Stimulated activated naive B cell treated with anti-CD40 and anti-IgM and Interleukin-4, amounts not matched to agents 10 μg/mL and 1 μg/mL and 100 μg/mL, for 72 hours (primary cell): ENCODE data around the gene FAM83G.

Experiments
- ATAC-seq, 2 donors: fragments of 150-1000 bp; cut with Tn5 transposase; replicated peaks; 2 replicates each; pipeline ENCODE4 v1.10.0; 2021; ENCODE audit warnings: moderate library complexity in 1 of 2
- DNase-seq: peaks from one replicate; pipeline ENCODE4 v3.0.0; 2021
- H3K27ac Mint-ChIP-seq: one replicate; pipeline ENCODE4 v1.8.0; 2022; ENCODE audit warnings: mild to moderate bottlenecking, mixed read lengths
- H3K27me3 Mint-ChIP-seq, 2 donors: one replicate each; pipeline ENCODE4 v1.8.0; 2022; ENCODE audit warnings: mixed read lengths in 2 of 2
- H3K36me3 Mint-ChIP-seq, 2 donors: one replicate each; pipeline ENCODE4 v1.8.0; 2022; ENCODE audit warnings: mixed read lengths in 2 of 2, mild to moderate bottlenecking in 1 of 2
- H3K4me1 Mint-ChIP-seq, 2 donors: one replicate each; pipeline ENCODE4 v1.8.0; 2022; ENCODE audit warnings: mixed read lengths in 2 of 2, mild to moderate bottlenecking in 1 of 2
- H3K4me3 Mint-ChIP-seq, 2 donors: one replicate each; pipeline ENCODE4 v1.8.0; 2022; ENCODE audit warnings: mild to moderate bottlenecking in 2 of 2, mixed read lengths in 2 of 2, moderate library complexity in 1 of 2
- H3K9me3 Mint-ChIP-seq, 2 donors: one replicate each; pipeline ENCODE4 v1.8.0; 2022; ENCODE audit warnings: mixed read lengths in 2 of 2, mild to moderate bottlenecking in 1 of 2

FAM83G gene

DNA sequence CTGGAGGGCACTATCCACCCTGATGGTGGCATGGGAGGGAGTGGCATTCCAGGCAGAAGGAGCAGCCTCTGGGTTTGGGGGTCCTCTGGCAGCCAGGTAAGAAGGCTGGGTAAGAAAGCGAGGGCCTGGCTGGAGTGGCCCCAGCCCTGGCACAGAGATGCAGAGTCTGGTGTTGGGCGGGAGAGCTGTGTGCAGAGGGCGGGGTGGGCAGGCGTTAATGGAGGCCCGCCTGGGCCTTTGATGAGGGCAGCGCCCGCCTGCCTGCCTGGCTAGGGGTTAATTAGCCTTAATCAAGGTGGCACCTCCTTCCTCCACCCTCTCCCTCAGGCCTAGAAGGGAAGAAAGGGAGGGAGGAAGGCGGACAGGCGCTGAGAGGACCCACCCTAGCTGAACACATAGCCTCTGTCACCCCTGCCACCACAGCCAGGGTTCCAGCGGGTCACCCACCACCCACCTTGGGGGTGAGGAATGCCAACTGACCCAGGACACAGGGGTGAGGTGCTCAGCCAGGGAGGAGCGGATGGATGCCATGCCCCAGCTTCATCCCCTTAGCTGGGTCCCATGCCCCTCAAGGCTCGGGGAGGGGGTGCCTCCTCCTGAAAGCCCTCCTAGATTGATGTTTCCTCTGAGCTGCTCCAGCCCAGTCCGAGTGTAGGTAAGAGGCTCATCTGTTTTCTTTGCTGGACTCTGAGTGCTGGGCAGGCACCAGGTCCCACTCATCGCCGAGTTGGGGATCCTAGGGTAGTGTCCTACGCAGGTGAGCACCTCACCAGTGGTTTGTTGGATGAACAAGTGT is 13.4 kb upstream of the FAM83G start:
- peaks cover 27 to 38% of the 10 kb centered on the region in 2 donors for H3K4me1 Mint-ChIP-seq
- H3K27ac Mint-ChIP-seq, result peak overlapping the region; percentile 47
- ATAC-seq (no peak), DNase-seq (no peak)
- H3K4me3 Mint-ChIP-seq, result no peak overlapping the region
- H3K36me3 Mint-ChIP-seq, result peaks cover 19 to 30% of the 10 kb centered on the region in 2 donors
- no peaks in the 10 kb centered on the region for H3K9me3 Mint-ChIP-seq
- no peaks in the 10 kb centered on the region for H3K27me3 Mint-ChIP-seq

GRCh38 chr17:19017401-19017800 is 12.8 kb upstream of the FAM83G start:
- Mint-ChIP-seq H3K27me3 (no peaks in the 10 kb centered on the region), H3K27ac (peak overlapping the region; percentile 82), H3K9me3 (no peaks in the 10 kb centered on the region), H3K4me1 (peaks cover 25 to 32% of the 10 kb centered on the region in 2 donors), H3K4me3 (no peak overlapping the region), H3K36me3 (peaks cover 14 to 25% of the 10 kb centered on the region in 2 donors)
- ATAC-seq (peak; percentile 11 to 20), DNase-seq (no peak)

GRCh38 chr17:19016881-19017280 is 12.3 kb upstream of the FAM83G start:
- peak in 1 of 2 donors; percentile 17 for ATAC-seq
- Mint-ChIP-seq H3K4me1 (peaks cover 27 to 32% of the 10 kb centered on the region in 2 donors), H3K27me3 (no peaks in the 10 kb centered on the region), H3K9me3 (no peaks in the 10 kb centered on the region), H3K4me3 (peak overlapping the region in 1 of 2 donors; percentile 4), H3K36me3 (peaks cover 14 to 25% of the 10 kb centered on the region in 2 donors), H3K27ac (peak overlapping the region; percentile 82)
- DNase-seq, result no peak

DNA sequence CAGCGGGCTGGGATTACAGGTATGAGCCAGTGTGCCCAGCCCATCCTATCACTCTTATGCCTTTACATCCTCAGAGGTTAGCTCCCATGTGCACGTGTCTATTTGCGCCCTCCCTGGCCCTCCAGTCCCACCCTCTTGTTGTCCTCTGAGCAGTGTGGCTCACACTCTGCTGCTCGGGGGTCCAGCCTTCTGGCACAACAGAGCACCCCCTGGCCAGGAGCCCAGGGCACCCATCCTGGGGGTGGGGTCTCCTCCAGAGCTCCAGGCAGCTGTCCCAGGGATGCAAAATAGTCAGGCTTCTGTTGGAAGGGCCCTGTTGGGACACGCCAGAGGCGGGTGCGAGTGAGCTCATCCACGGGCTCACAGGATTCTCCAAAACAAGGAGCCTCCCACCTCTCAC is 11.7 kb upstream of the FAM83G start:
- Mint-ChIP-seq H3K9me3 (no peaks in the 10 kb centered on the region), H3K27me3 (no peaks in the 10 kb centered on the region), H3K36me3 (peaks cover 11 to 19% of the 10 kb centered on the region in 2 donors), H3K27ac (peak overlapping the region; percentile 82), H3K4me1 (peaks cover 27 to 32% of the 10 kb centered on the region in 2 donors), H3K4me3 (no peak overlapping the region)
- ATAC-seq, result no peak
- no peak for DNase-seq

- H3K4me3 Mint-ChIP-seq, result no peak overlapping the region
- peaks cover 0 to 3% of the 10 kb centered on the region in 2 donors for H3K27me3 Mint-ChIP-seq
- H3K4me1 Mint-ChIP-seq, result peaks cover 25 to 33% of the 10 kb centered on the region in 2 donors
- H3K36me3 Mint-ChIP-seq, result peaks cover 6 to 13% of the 10 kb centered on the region in 2 donors
- DNase-seq, result no peak
- no peaks in the 10 kb centered on the region for H3K9me3 Mint-ChIP-seq
- peak overlapping the region; percentile 62 for H3K27ac Mint-ChIP-seq
- ATAC-seq, result no peak
Measured at GRCh38 chr17:19015428-19015827, 10.9 kb upstream of the FAM83G start.

DNA sequence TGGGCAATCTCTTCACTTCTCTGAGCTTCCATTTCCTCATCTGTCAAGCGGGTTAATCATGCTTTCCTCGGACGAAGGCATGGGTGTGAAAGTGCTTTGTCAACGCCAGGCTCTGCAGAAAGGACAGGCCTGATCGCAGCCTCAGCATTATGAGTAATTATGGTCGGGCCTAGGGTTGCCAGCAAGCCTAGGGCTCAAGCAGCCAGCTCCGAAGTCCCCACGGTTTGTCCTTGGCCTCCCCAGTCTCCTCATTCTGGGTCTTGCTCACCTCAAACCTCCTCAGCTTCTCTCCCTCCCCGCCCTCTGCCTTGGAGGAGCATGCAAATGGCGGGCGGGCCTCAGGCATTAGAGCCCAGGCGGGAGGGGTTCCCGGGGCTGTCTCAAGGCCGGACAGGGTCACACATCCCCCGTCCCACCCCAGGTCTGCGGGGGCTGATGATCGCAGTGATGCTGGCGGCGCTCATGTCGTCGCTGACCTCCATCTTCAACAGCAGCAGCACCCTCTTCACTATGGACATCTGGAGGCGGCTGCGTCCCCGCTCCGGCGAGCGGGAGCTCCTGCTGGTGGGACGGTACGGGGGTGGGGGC is 10.2 kb upstream of the FAM83G start:
- no peak for ATAC-seq
- no peak overlapping the region for H3K27ac Mint-ChIP-seq
- no peak for DNase-seq
- H3K4me3 Mint-ChIP-seq, result no peak overlapping the region
- H3K4me1 Mint-ChIP-seq, result peaks cover 19 to 35% of the 10 kb centered on the region in 2 donors
- H3K36me3 Mint-ChIP-seq, result peaks cover 6% of the 10 kb centered on the region in 2 donors
- H3K9me3 Mint-ChIP-seq, result no peaks in the 10 kb centered on the region
- H3K27me3 Mint-ChIP-seq, result peaks cover 2 to 3% of the 10 kb centered on the region in 2 donors

DNA sequence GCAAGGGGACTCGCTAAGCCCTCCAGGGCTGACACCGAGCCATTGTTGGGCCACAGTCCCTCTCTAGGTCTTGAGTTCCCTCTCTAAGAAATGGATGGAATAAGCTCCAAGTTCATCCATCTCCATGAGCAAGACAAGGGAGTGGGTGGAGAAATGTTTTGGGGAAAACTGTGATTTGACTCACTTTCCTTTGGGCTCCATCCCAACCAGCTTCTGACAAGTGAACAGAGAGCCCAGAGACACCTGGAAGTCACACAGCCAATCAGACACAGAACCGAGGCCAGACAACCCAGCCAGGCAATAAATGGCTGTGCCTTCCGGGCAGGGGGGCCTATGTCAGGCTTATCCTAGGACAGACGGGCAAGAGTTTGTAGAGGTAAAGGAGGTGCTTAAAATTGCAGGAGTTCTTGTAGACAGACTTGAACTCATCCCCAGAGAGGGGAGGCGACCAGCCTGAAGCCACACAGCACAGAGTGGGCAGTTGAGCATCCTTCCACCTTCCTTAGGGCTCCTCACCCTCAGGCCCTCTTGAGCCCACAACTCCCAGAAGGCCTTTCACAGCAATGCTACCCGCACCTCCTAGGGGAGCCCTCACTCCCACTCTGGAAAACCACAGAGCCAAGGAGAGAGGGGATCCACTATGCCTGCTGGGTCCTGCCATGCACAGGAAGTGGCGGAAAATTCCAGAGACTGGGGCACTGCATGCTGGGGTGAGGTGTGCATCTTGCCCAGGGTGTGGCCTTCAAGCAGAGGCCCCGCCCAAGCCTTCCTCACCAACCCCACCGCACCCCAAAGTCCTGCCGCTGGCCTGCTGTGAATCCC is 9.5 kb upstream of the FAM83G start:
- Mint-ChIP-seq H3K27ac (peak overlapping the region; percentile 20), H3K36me3 (peaks cover 3 to 5% of the 10 kb centered on the region in 2 donors), H3K27me3 (peaks cover 3 to 6% of the 10 kb centered on the region in 2 donors), H3K9me3 (no peaks in the 10 kb centered on the region), H3K4me1 (peaks cover 15 to 37% of the 10 kb centered on the region in 2 donors), H3K4me3 (no peak overlapping the region)
- ATAC-seq (no peak), DNase-seq (no peak)

DNA sequence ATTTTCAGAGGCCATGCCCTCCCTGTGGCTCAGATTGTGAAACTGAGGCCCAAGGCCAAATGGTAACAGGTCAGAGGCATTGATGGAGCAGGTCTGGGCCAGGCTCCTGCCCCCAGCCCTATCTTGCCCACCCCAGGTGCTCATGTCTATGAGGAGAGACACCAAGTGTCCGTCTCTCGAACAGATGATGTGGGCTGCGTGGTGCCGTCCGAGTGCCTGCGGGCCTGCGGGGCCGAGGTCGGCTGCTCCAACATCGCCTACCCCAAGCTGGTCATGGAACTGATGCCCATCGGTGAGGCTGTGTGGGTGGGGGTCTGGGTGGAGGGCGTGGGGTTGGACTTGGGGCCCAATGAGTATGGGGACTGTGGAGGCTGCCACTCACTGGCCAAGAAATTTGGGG is 8.7 kb upstream of the FAM83G start:
- DNase-seq (no peak), ATAC-seq (no peak)
- H3K9me3 Mint-ChIP-seq, result no peaks in the 10 kb centered on the region
- H3K27ac Mint-ChIP-seq, result no peak overlapping the region
- H3K4me3 Mint-ChIP-seq, result no peak overlapping the region
- H3K4me1 Mint-ChIP-seq, result peaks cover 12 to 29% of the 10 kb centered on the region in 2 donors
- peaks cover 3 to 6% of the 10 kb centered on the region in 2 donors for H3K27me3 Mint-ChIP-seq
- no peaks in the 10 kb centered on the region for H3K36me3 Mint-ChIP-seq

DNA sequence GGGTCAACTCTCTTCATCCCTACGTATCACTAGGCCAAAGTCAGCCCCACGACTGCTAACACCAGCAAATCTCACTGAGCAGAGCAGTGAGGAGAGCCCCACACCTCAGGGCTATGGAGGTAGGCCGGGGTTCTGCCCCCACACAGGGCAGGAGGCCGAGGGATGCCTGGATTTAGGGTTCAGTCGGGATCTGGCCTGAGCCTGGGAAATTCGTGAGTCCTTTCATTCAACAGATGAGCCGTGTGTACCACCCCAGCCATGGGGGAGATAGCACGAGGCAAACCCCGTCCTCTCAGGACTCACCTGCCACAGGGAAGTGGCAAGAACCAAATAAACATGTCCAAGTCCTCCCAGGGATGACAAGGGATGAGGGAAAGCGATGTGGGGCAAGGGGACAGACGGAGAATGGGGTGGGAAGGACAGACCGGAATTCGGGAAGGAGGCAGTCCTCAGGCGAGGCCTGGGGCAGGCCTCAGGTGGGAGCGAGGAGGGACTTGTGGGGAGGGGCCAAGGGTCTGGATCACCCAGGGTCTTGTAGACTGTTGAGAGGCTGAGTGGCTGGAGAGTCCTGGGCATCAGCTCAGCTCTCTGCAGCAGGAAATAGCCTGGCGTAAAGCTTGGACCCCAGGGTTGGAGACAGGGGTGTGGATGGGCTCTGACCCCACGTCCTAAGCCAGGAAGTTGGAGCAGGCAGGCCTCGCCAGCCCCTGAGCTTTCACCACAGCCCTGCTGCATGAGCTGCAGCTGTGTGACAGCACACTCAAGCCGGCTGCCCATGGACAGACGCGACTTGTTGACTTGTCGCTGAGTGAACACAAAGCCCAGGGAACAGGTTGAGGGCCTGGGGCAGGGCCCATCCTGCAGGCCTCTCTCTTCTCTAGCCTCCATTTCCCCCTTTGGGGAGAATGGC is 7.9 kb upstream of the FAM83G start:
- no peaks in the 10 kb centered on the region for H3K9me3 Mint-ChIP-seq
- no peak overlapping the region for H3K4me3 Mint-ChIP-seq
- no peak overlapping the region for H3K27ac Mint-ChIP-seq
- DNase-seq, result no peak
- no peak for ATAC-seq
- H3K27me3 Mint-ChIP-seq, result peaks cover 3 to 6% of the 10 kb centered on the region in 2 donors
- H3K4me1 Mint-ChIP-seq, result peaks cover 9 to 24% of the 10 kb centered on the region in 2 donors
- no peaks in the 10 kb centered on the region for H3K36me3 Mint-ChIP-seq

GRCh38 chr17:19011581-19011980 is 7.0 kb upstream of the FAM83G start:
- H3K27me3 Mint-ChIP-seq, result peaks cover 3 to 6% of the 10 kb centered on the region in 2 donors
- no peaks in the 10 kb centered on the region for H3K9me3 Mint-ChIP-seq
- H3K36me3 Mint-ChIP-seq, result no peaks in the 10 kb centered on the region
- ATAC-seq (no peak), DNase-seq (no peak)
- H3K27ac Mint-ChIP-seq, result no peak overlapping the region
- H3K4me1 Mint-ChIP-seq, result peaks cover 5 to 16% of the 10 kb centered on the region in 2 donors
- H3K4me3 Mint-ChIP-seq, result no peak overlapping the region

DNA sequence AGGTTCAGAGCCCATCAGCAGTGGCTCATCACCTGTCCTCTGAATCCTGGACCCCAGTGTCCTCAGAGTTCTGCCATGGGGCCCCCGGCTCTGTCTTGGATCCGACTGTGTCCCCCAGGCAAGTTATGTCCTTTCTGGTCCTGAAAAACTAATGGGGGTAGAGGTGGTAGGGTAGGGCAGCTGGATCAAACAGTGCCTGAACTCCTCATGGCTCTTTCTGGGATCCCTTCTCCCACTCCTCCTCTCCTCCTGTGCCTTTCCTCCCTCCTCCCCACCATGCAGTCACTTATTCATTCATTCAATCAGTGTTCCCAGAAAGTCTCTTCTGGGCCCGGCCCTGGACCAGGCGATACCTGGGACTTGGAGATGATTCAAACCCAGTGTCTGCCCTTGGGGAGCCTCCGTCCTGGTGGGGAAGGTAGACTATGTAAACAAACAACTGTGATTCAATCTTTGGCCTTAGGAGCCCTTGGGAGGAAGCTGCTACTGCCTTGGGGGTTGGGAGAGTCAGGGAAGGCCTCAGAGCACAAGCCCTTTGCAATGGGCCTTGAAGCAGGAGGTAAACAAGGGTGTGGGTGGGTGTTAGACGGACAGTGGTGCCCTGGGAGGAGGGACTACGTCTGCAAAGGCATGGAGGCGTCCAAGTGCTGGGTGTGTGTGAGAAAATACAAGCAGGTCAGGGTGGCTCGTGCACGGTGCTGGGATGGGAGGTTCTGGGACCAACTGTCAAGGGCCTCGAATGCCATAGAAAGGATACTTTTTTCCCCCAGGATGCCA is 6.4 kb upstream of the FAM83G start:
- Mint-ChIP-seq H3K9me3 (no peaks in the 10 kb centered on the region), H3K27ac (no peak overlapping the region), H3K36me3 (no peaks in the 10 kb centered on the region), H3K27me3 (peaks cover 3 to 6% of the 10 kb centered on the region in 2 donors), H3K4me1 (peaks cover 4 to 14% of the 10 kb centered on the region in 2 donors), H3K4me3 (no peak overlapping the region)
- ATAC-seq, result no peak
- no peak for DNase-seq

DNA sequence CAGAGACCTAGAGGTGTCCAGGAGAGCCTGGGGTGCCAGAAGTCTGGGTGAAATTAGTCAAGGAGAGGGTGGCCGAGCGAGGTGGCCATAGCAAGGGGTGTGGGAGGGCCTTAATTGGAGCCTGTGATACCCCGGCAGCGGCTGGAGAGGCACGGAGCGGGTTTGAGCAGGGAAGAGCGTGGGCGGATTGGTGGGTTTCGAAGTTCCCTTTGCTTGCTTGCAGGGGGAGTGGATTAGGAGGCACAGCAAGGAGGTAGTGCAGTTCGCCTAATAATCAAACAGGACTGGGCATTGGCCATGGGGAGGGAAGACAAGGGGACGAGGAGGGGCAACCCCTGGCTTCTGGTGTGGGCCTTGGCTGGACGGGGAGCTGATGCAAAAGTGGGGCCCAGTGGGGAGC is 5.4 kb upstream of the FAM83G start:
- no peak overlapping the region for H3K4me3 Mint-ChIP-seq
- peaks cover 3 to 6% of the 10 kb centered on the region in 2 donors for H3K27me3 Mint-ChIP-seq
- H3K36me3 Mint-ChIP-seq, result no peaks in the 10 kb centered on the region
- DNase-seq, result no peak
- H3K27ac Mint-ChIP-seq, result no peak overlapping the region
- H3K4me1 Mint-ChIP-seq, result peaks cover 4 to 21% of the 10 kb centered on the region in 2 donors
- ATAC-seq, result no peak
- H3K9me3 Mint-ChIP-seq, result no peaks in the 10 kb centered on the region

DNA sequence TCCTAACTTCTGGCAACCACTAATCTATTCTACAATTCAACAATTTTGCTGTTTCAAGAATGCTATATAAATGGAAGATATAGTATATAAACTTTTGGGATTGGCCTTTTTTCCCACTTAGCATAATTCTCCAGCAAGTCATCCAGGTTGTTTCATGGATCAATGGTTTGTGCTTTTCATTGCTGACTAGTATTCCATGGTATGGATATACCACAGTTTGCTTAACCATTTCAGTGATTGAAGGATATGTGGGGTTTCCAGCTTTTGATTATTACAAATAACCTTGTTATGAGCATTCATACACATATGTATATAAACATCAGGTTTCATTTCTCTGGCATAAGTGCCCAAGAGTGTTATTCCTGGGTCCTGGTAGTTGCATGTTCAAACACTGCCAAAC is 2.1 kb upstream of the FAM83G start:
- Mint-ChIP-seq H3K4me3 (no peak overlapping the region), H3K27ac (no peak overlapping the region), H3K9me3 (no peaks in the 10 kb centered on the region), H3K4me1 (peaks cover 20 to 41% of the 10 kb centered on the region in 2 donors), H3K36me3 (peaks cover 11 to 12% of the 10 kb centered on the region in 2 donors), H3K27me3 (peaks cover 3 to 6% of the 10 kb centered on the region in 2 donors)
- DNase-seq, result no peak
- no peak for ATAC-seq
